ENCODE data around the gene GNRHR. TPM values are rescaled to one million over a fixed set of nuclear protein-coding genes. Genes with fewer than 3 reads are reported as not detected.

Gene GNRHR
- total RNA-seq, 5 donors from 2014 or later (not counting 1 experiment from before 2014, with no cell fraction given) = not detected

- H3K4me3 Mint-ChIP-seq = no peak overlapping the region
- no peaks in the 10 kb centered on the region for H3K4me1 ChIP-seq (ENCODE audit: control insufficient read depth in 1 of 2, extremely low read depth in 1 of 2, insufficient read depth in 2 of 2, low read length in 2 of 2)
- H3K9me3 Mint-ChIP-seq = peaks cover 0 to 6% (median 0%) of the 10 kb centered on the region in 3 donors
- no peaks in the 10 kb centered on the region for H3K27me3 Mint-ChIP-seq
- no peak overlapping the region for H3K4me3 ChIP-seq (ENCODE audit: control insufficient read depth in 1 of 2, extremely low read depth in 1 of 2, low read length in 1 of 2)
- no peak overlapping the region for H3K27ac Mint-ChIP-seq
- peaks cover 0 to 3% (median 0%) of the 10 kb centered on the region in 3 donors for H3K4me1 Mint-ChIP-seq
- POLR2A ChIA-PET = no interaction called here
- CTCF ChIA-PET = interaction anchor here in 1 of 2 donors (1.4 kb wide), 1 partner anchor 21 kb away, joined by 4 read pairs; no protein-coding TSS in a partner anchor
- peaks cover 3 to 8% of the 10 kb centered on the region in 2 donors for H3K36me3 ChIP-seq (ENCODE audit: control insufficient read depth in 2 of 2, extremely low read depth in 1 of 2, insufficient read depth in 1 of 2, low read length in 1 of 2)
- H3K27me3 ChIP-seq (replicated peaks in 1 of 2; ENCODE audit: control insufficient read depth in 2 of 2, extremely low read depth in 1 of 2, insufficient read depth in 2 of 2, low read length in 1 of 2) = no peaks in the 10 kb centered on the region
- H3K27ac ChIP-seq (ENCODE audit: low read length) = no peak overlapping the region
- WGBS (ENCODE audit: insufficient coverage) = 100% methylated on average over 1 of the region's 1 CpG
- no peak for ATAC-seq (replicated peaks in 1 of 4)
- H3K36me3 Mint-ChIP-seq = peaks cover 40% of the 10 kb centered on the region
- H3K9me3 ChIP-seq = no peaks in the 10 kb centered on the region
- DNase-seq = no peak
Observed at GRCh38 chr4:67725132-67725531, 29.1 kb downstream of the GNRHR start.

GRCh38 chr4:67723949-67724348, 30.2 kb downstream of the GNRHR start:
- Mint-ChIP-seq H3K36me3 (peaks cover 33% of the 10 kb centered on the region), H3K4me1 (peaks cover 0 to 3% (median 0%) of the 10 kb centered on the region in 3 donors), H3K9me3 (peaks cover 0 to 6% (median 0%) of the 10 kb centered on the region in 3 donors), H3K4me3 (no peak overlapping the region), H3K27ac (no peak overlapping the region), H3K27me3 (no peaks in the 10 kb centered on the region)
- H3K36me3 ChIP-seq (ENCODE audit: control insufficient read depth in 2 of 2, extremely low read depth in 1 of 2, insufficient read depth in 1 of 2, low read length in 1 of 2) = peaks cover 3 to 9% of the 10 kb centered on the region in 2 donors
- 88% methylated on average over 6 of the region's 10 CpGs for WGBS (ENCODE audit: insufficient coverage)
- CTCF ChIA-PET = no interaction called here
- no peaks in the 10 kb centered on the region for H3K27me3 ChIP-seq (replicated peaks in 1 of 2; ENCODE audit: control insufficient read depth in 2 of 2, extremely low read depth in 1 of 2, insufficient read depth in 2 of 2, low read length in 1 of 2)
- no peaks in the 10 kb centered on the region for H3K9me3 ChIP-seq
- no peak overlapping the region for H3K4me3 ChIP-seq (ENCODE audit: control insufficient read depth in 1 of 2, extremely low read depth in 1 of 2, low read length in 1 of 2)
- H3K4me1 ChIP-seq (ENCODE audit: control insufficient read depth in 1 of 2, extremely low read depth in 1 of 2, insufficient read depth in 2 of 2, low read length in 2 of 2) = no peaks in the 10 kb centered on the region
- DNase-seq (no peak), ATAC-seq (replicated peaks in 1 of 4) (no peak)
- POLR2A ChIA-PET = no interaction called here
- H3K27ac ChIP-seq (ENCODE audit: low read length) = no peak overlapping the region

GRCh38 chr4:67723341-67723740, 30.8 kb downstream of the GNRHR start:
- Histone ChIP-seq H3K27me3 (replicated peaks in 1 of 2; ENCODE audit: control insufficient read depth in 2 of 2, extremely low read depth in 1 of 2, insufficient read depth in 2 of 2, low read length in 1 of 2) (no peaks in the 10 kb centered on the region), H3K36me3 (ENCODE audit: control insufficient read depth in 2 of 2, extremely low read depth in 1 of 2, insufficient read depth in 1 of 2, low read length in 1 of 2) (peaks cover 3 to 9% of the 10 kb centered on the region in 2 donors), H3K9me3 (no peaks in the 10 kb centered on the region), H3K4me3 (ENCODE audit: control insufficient read depth in 1 of 2, extremely low read depth in 1 of 2, low read length in 1 of 2) (no peak overlapping the region), H3K4me1 (ENCODE audit: control insufficient read depth in 1 of 2, extremely low read depth in 1 of 2, insufficient read depth in 2 of 2, low read length in 2 of 2) (no peaks in the 10 kb centered on the region), H3K27ac (ENCODE audit: low read length) (no peak overlapping the region)
- 97% methylated on average over 5 of the region's 5 CpGs for WGBS (ENCODE audit: insufficient coverage)
- no peaks in the 10 kb centered on the region for H3K27me3 Mint-ChIP-seq
- ATAC-seq (replicated peaks in 1 of 4) (no peak), DNase-seq (no peak)
- CTCF ChIA-PET = no interaction called here
- POLR2A ChIA-PET = no interaction called here
- H3K27ac Mint-ChIP-seq = no peak overlapping the region
- peaks cover 28% of the 10 kb centered on the region for H3K36me3 Mint-ChIP-seq
- H3K4me3 Mint-ChIP-seq = no peak overlapping the region
- H3K4me1 Mint-ChIP-seq = peaks cover 0 to 3% (median 0%) of the 10 kb centered on the region in 3 donors
- H3K9me3 Mint-ChIP-seq = peaks cover 0 to 6% (median 0%) of the 10 kb centered on the region in 3 donors

DNA sequence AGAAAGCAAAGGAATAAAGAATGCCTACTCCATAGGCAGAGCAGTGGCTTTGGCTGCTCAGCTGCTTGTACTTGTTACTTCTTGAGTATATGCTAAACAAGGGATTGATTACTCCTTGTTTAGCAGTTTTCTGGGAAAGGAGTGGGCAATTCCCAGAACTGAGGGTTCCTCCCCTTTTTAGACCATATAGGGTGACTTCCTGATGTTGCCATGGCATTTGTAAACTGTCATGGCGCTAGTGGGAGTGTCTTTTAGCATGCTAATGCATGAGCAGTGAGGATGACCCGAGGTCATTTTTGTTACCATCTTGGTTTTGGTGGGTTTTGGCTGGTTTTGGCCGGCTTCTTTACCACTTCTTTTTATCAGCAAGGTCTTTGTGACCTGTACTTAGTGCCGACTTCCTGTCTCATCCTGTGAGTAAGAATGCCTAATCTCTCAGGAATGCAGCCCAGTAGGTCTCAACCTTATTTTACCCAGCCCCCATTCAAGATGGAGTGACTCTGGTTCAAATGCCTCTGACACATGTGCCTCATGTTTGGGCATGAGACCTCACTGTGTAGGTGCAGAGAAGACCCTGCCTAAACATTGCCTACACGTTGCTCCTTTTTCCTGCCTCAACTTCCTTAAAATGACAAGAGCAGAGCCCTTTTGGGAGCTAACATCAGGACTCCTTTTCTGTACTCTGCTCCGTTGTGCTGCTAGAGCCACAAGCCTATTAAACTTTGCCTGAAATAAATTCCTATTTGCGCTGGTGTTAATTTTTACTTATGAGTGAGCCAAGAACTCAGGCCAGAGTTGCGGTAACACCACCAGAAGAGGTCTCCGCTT, 32.2 kb downstream of the GNRHR start:
- Mint-ChIP-seq H3K4me3 (no peak overlapping the region), H3K27me3 (no peaks in the 10 kb centered on the region), H3K9me3 (peaks cover 0 to 7% (median 0%) of the 10 kb centered on the region in 3 donors), H3K4me1 (peaks cover 0 to 3% (median 0%) of the 10 kb centered on the region in 3 donors), H3K36me3 (peaks cover 34% of the 10 kb centered on the region), H3K27ac (no peak overlapping the region)
- Histone ChIP-seq H3K4me1 (ENCODE audit: control insufficient read depth in 1 of 2, extremely low read depth in 1 of 2, insufficient read depth in 2 of 2, low read length in 2 of 2) (no peaks in the 10 kb centered on the region), H3K27me3 (replicated peaks in 1 of 2; ENCODE audit: control insufficient read depth in 2 of 2, extremely low read depth in 1 of 2, insufficient read depth in 2 of 2, low read length in 1 of 2) (no peaks in the 10 kb centered on the region), H3K36me3 (ENCODE audit: control insufficient read depth in 2 of 2, extremely low read depth in 1 of 2, insufficient read depth in 1 of 2, low read length in 1 of 2) (peaks cover 5 to 9% of the 10 kb centered on the region in 2 donors), H3K4me3 (ENCODE audit: control insufficient read depth in 1 of 2, extremely low read depth in 1 of 2, low read length in 1 of 2) (no peak overlapping the region), H3K9me3 (no peaks in the 10 kb centered on the region), H3K27ac (ENCODE audit: low read length) (no peak overlapping the region)
- DNase-seq (no peak), ATAC-seq (replicated peaks in 1 of 4) (no peak)
- WGBS (ENCODE audit: insufficient coverage) = 96% methylated on average over 3 of the region's 9 CpGs
- ChIA-PET CTCF (interaction anchor here in 1 of 2 donors (0.7 kb wide), 1 partner anchor 10 kb away, joined by 3 read pairs; no protein-coding TSS in a partner anchor), POLR2A (no interaction called here)

- peak overlapping the region in 1 of 2 donors; percentile 12 for H3K27ac Mint-ChIP-seq
Observed at GRCh38 chr4:67721315-67721769, 32.8 kb downstream of the GNRHR start.

DNA sequence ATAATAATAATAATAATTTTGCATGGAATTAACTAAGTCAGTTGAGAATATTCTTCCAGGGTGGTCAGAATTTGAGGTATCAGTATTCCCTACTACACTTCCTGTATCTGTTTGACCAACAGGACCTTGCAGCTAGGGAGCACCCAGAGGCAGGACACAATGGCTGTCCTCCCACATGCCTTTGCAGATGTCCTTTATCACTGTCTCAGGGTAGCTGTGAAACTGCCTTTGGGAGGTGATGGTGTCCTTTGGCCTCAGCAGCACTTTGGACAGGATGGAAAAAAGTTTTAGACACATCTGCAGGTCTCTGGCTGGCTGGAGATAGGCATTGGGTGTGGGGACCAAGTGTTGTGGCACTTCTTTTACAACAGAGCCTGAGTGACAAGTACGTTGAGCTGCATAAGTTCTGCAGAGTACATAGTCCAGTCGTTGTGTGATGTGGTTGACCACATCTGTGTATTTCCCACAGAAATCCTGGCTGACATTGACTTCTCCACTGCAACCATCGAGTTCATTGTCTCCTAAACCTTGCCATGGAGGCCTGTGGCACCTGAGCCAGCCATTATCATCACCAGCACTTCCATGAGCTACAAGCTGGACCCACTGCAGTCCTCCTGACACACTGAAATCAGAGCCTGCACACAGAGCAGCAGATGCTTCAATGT, 34.1 kb downstream of the GNRHR start:
- Mint-ChIP-seq H3K36me3 (peaks cover 46% of the 10 kb centered on the region), H3K9me3 (peaks cover 0 to 9% (median 0%) of the 10 kb centered on the region in 3 donors), H3K27ac (no peak overlapping the region), H3K4me3 (no peak overlapping the region), H3K27me3 (no peaks in the 10 kb centered on the region), H3K4me1 (peaks cover 0 to 3% (median 0%) of the 10 kb centered on the region in 3 donors)
- Histone ChIP-seq H3K27ac (ENCODE audit: low read length) (no peak overlapping the region), H3K4me3 (ENCODE audit: control insufficient read depth in 1 of 2, extremely low read depth in 1 of 2, low read length in 1 of 2) (no peak overlapping the region), H3K9me3 (no peaks in the 10 kb centered on the region), H3K4me1 (ENCODE audit: control insufficient read depth in 1 of 2, extremely low read depth in 1 of 2, insufficient read depth in 2 of 2, low read length in 2 of 2) (no peaks in the 10 kb centered on the region), H3K27me3 (replicated peaks in 1 of 2; ENCODE audit: control insufficient read depth in 2 of 2, extremely low read depth in 1 of 2, insufficient read depth in 2 of 2, low read length in 1 of 2) (no peaks in the 10 kb centered on the region), H3K36me3 (ENCODE audit: control insufficient read depth in 2 of 2, extremely low read depth in 1 of 2, insufficient read depth in 1 of 2, low read length in 1 of 2) (peaks cover 8 to 9% of the 10 kb centered on the region in 2 donors)
- ChIA-PET CTCF (no interaction called here), POLR2A (interaction anchor here in 1 of 2 donors (0.5 kb wide), 1 partner anchor 1339 kb away, joined by 4 read pairs; no protein-coding TSS in a partner anchor)
- 90% methylated on average over 3 of the region's 3 CpGs for WGBS (ENCODE audit: insufficient coverage)
- DNase-seq = no peak
- no peak for ATAC-seq (replicated peaks in 1 of 4)

More at GRCh38 chr4:67721315-67721769, 32.8 kb downstream of the GNRHR start:
- H3K36me3 Mint-ChIP-seq = peaks cover 39% of the 10 kb centered on the region
- peaks cover 0 to 9% (median 0%) of the 10 kb centered on the region in 3 donors for H3K9me3 Mint-ChIP-seq
- peaks cover 0 to 3% (median 0%) of the 10 kb centered on the region in 3 donors for H3K4me1 Mint-ChIP-seq
- no peak overlapping the region for H3K4me3 Mint-ChIP-seq
- ChIA-PET POLR2A (no interaction called here), CTCF (interaction anchor here in 1 of 2 donors (0.7 kb wide), 1 partner anchor 11 kb away, joined by 3 read pairs; no protein-coding TSS in a partner anchor)
- H3K4me1 ChIP-seq (ENCODE audit: control insufficient read depth in 1 of 2, extremely low read depth in 1 of 2, insufficient read depth in 2 of 2, low read length in 2 of 2) = no peaks in the 10 kb centered on the region
- H3K27me3 ChIP-seq (replicated peaks in 1 of 2; ENCODE audit: control insufficient read depth in 2 of 2, extremely low read depth in 1 of 2, insufficient read depth in 2 of 2, low read length in 1 of 2) = no peaks in the 10 kb centered on the region
- H3K4me3 ChIP-seq (ENCODE audit: control insufficient read depth in 1 of 2, extremely low read depth in 1 of 2, low read length in 1 of 2) = no peak overlapping the region
- WGBS (ENCODE audit: insufficient coverage) = 100% methylated on average over 3 of the region's 3 CpGs
- no peak overlapping the region for H3K27ac ChIP-seq (ENCODE audit: low read length)
- DNase-seq (no peak), ATAC-seq (replicated peaks in 1 of 4) (no peak)
- no peaks in the 10 kb centered on the region for H3K9me3 ChIP-seq
- H3K27me3 Mint-ChIP-seq = no peaks in the 10 kb centered on the region
- H3K36me3 ChIP-seq (ENCODE audit: control insufficient read depth in 2 of 2, extremely low read depth in 1 of 2, insufficient read depth in 1 of 2, low read length in 1 of 2) = peaks cover 8 to 9% of the 10 kb centered on the region in 2 donors

Measured in T-cell (primary cell).